Endothelial cell of umbilical vein (primary cell): Measurements from ENCODE around the gene SEC62. TPM values are rescaled to one million over a fixed set of nuclear protein-coding genes. Genes with fewer than 3 reads are reported as not detected.
"Not testable (repeated sequence)": the region's sequence is repeated elsewhere in the genome, so short reads cannot be mapped to it uniquely, and the experiment has no call there.

Source experiments
- BruUV-seq: library from RNA; stranded (reverse); fragments of 400-500 nt; replicated peaks from 2 replicates; lab custom pipeline; 2021; lab: Mats Ljungman, UMichigan
- CTCF ChIA-PET: fragments of 300-600, 350-600 bp; sonication (Branson Sonifier 250); formaldehyde crosslinking; loops from one replicate; lab custom pipeline; 2021; ENCODE audit warnings: antibody characterized with exemption, inconsistent platforms; lab: Charles Lee
- POLR2A ChIA-PET: fragments of 300-600, 350-600 bp; sonication (Branson Sonifier 250); formaldehyde crosslinking; loops from one replicate; lab custom pipeline; 2021; ENCODE audit warnings: antibody characterized with exemption, inconsistent platforms; lab: Charles Lee
- DNase-seq: peaks from one replicate; pipeline ENCODE4 v3.0.0-alpha.2; 2011; ENCODE audit warnings: low read depth, low spot score
- FAIRE-seq: peaks from 2 replicates; lab custom pipeline; 2011; peaks lifted over from hg19 to GRCh38; lab: Jason Lieb, UNC
- H2AFZ ChIP-seq: 2 replicates; pipeline ENCODE4 v1.6.0; 2012; ENCODE audit warnings: low read depth, low read length, control low read depth, inconsistent platforms
- H3K27ac ChIP-seq: 2 replicates; pipeline ENCODE4 v1.5.1; 2011; ENCODE audit warnings: low read depth, mild to moderate bottlenecking, control low read depth, low read length, moderate library complexity; ENCODE audit not compliant: insufficient read depth
- H3K27me3 ChIP-seq, 2 experiments: 2 replicates each; pipeline versions ENCODE4 v1.6.0 to v1.6.1; 2011; ENCODE audit warnings: low read length in 2 of 2, mixed read lengths in 1 of 2; ENCODE audit not compliant: control insufficient read depth in 2 of 2, insufficient read depth in 2 of 2
- H3K36me3 ChIP-seq, 2 experiments: 2 replicates in 1 of 2; 3 replicates in 1 of 2; pipeline ENCODE4 v1.5.1; 2011; ENCODE audit warnings: low read length in 2 of 2, mild to moderate bottlenecking in 1 of 2, moderate library complexity in 1 of 2; ENCODE audit not compliant: control insufficient read depth in 2 of 2, insufficient read depth in 2 of 2; ENCODE audit errors: extremely low read depth in 1 of 2
- H3K4me1 ChIP-seq: 3 replicates; pipeline ENCODE4 v1.5.1; 2011; ENCODE audit warnings: mild to moderate bottlenecking, low read length; ENCODE audit not compliant: control insufficient read depth, insufficient read depth; ENCODE audit errors: extremely low read depth
- H3K4me2 ChIP-seq: 2 replicates; pipeline ENCODE4 v1.6.1; 2011; ENCODE audit warnings: low read length, control low read depth, mixed read lengths; ENCODE audit not compliant: insufficient read depth
- H3K4me3 ChIP-seq, 3 experiments: fragments of 200-600 bp in 1 of 3; sonication (generic), shearing (Covaris generic) in 1 of 3; replicated peaks in 1 of 3; 2 replicates each; pipeline ENCODE4 v1.5.1; 2011 to 2016; ENCODE audit warnings: control low read depth in 3 of 3, low read length in 3 of 3, mild to moderate bottlenecking in 2 of 3, inconsistent platforms in 1 of 3, low read depth in 1 of 3, moderate library complexity in 1 of 3; ENCODE audit not compliant: insufficient read depth in 1 of 3
- H3K79me2 ChIP-seq: 2 replicates; pipeline ENCODE4 v1.6.0; 2012; ENCODE audit warnings: low read length, inconsistent platforms; ENCODE audit not compliant: control insufficient read depth, insufficient read depth
- H3K9ac ChIP-seq: replicated peaks from 2 replicates; pipeline ENCODE3; 2011; ENCODE audit warnings: low read length, control low read depth; ENCODE audit not compliant: insufficient read depth; ENCODE audit errors: extremely low read depth
- H3K9me1 ChIP-seq: replicated peaks from 3 replicates; pipeline ENCODE4 v1.6.0; 2011; ENCODE audit warnings: mild to moderate bottlenecking, low read length; ENCODE audit not compliant: control insufficient read depth, insufficient read depth; ENCODE audit errors: extremely low read depth
- H3K9me3 ChIP-seq: replicated peaks from 2 replicates; pipeline ENCODE4 v1.5.1; 2012; ENCODE audit warnings: low read length, inconsistent platforms; ENCODE audit not compliant: control insufficient read depth, insufficient read depth
- H4K20me1 ChIP-seq: replicated peaks from 2 replicates; pipeline ENCODE3; 2011; ENCODE audit warnings: mild to moderate bottlenecking, low read length; ENCODE audit not compliant: control insufficient read depth, insufficient read depth; ENCODE audit errors: extremely low read depth
- EZH2 ChIP-seq: IDR thresholded peaks from 2 replicates; pipeline ENCODE4 v1.6.1; 2012; ENCODE audit warnings: borderline replicate concordance, low read depth, mild to moderate bottlenecking, moderate library complexity, low read length, inconsistent platforms; ENCODE audit not compliant: severe bottlenecking
- FOS ChIP-seq: IDR thresholded peaks from 2 replicates; pipeline ENCODE4 v1.6.1; 2011; ENCODE audit warnings: mild to moderate bottlenecking, low read length, moderate library complexity, borderline replicate concordance; ENCODE audit not compliant: insufficient read depth
- GATA2 ChIP-seq: IDR thresholded peaks from 2 replicates; pipeline ENCODE4 v1.7.0; 2011; ENCODE audit warnings: low read depth, mild to moderate bottlenecking, moderate library complexity, mixed read lengths, low read length; ENCODE audit not compliant: insufficient read length, insufficient read depth
- JUN ChIP-seq: IDR thresholded peaks from 2 replicates; pipeline ENCODE4 v1.6.1; 2011; ENCODE audit warnings: borderline replicate concordance, low read depth; ENCODE audit not compliant: insufficient read length, insufficient read depth
- POLR2A ChIP-seq: IDR thresholded peaks from 2 replicates; pipeline ENCODE4 v1.6.1; 2012; ENCODE audit warnings: low read depth, mild to moderate bottlenecking, control low read depth, low read length
- POLR2AphosphoS5 ChIP-seq: IDR thresholded peaks from 2 replicates; pipeline ENCODE4 v1.6.1; 2012; ENCODE audit warnings: low read depth, mild to moderate bottlenecking, control low read depth, low read length, moderate library complexity; ENCODE audit not compliant: insufficient read depth
- dilution Hi-C: fragments of 300-500 bp; cut with MboI; formaldehyde crosslinking; loops from one replicate; pipeline ENCODE4 v1.15.0; 2019; ENCODE audit warnings: low sequenced_read_pairs; ENCODE audit not compliant: extremely low pct_ligation_motif_present
- intact Hi-C: fragments of 100-400 bp; cut with micrococcal nuclease; formaldehyde crosslinking; loops from one replicate; pipeline ENCODE4 v1.10.0; 2022
- polyA plus RNA-seq, 4 experiments: library from polyadenylated mRNA; depleted of rRNA in 3 of 4; stranded (reverse) in 3 of 4; unstranded in 1 of 4; fragments of >200 nt; gene quantifications; 2 replicates each; pipeline versions ENCODE4 v1.2.1 to v1.2.3, GENCODE V29; 2011 to 2012; ENCODE audit warnings: missing spikeins in 1 of 4
- total RNA-seq: library from RNA; stranded (reverse); gene quantifications from 2 replicates; pipeline ENCODE4 v1.2.3, GENCODE V29; 2021
- TF ChIP-seq, protein P1 (sequence below), 2 donors: IDR thresholded peaks; 1 replicate in 1 of 2; 2 replicates in 1 of 2; pipeline ENCODE4 v1.5.1; 2011; ENCODE audit warnings: low read length in 2 of 2, mild to moderate bottlenecking in 2 of 2, moderate library complexity in 2 of 2, control low read depth in 1 of 2, inconsistent platforms in 1 of 2, low read depth in 1 of 2; ENCODE audit not compliant: insufficient read depth in 1 of 2; ENCODE audit errors: extremely low read depth in 1 of 2

SEC62 gene
- total and polyA plus RNA-seq, 2 donors (not counting 3 experiments of a cell fraction or from before 2014, with no cell fraction given): 90.7 to 90.8 TPM

GRCh38 chr3:170012683-170013400 is 46.2 kb downstream of the SEC62 start:
- no peak for TF ChIP-seq FOS
- no peak for TF ChIP-seq JUN
- intact Hi-C loops: no loop called here
- no peak overlapping the region for H2AFZ ChIP-seq
- no peaks in the 10 kb centered on the region for H4K20me1 ChIP-seq
- BruUV-seq: no TSS peak
- H3K36me3 ChIP-seq: no peaks in the 10 kb centered on the region
- H3K9me1 ChIP-seq: no peaks in the 10 kb centered on the region
- H3K4me2 ChIP-seq: no peak overlapping the region
- no peaks in the 10 kb centered on the region for H3K4me1 ChIP-seq
- POLR2A ChIA-PET: no interaction called here
- no peaks in the 10 kb centered on the region for H3K9me3 ChIP-seq
- DNase-seq (no peak), FAIRE-seq (no peak)
- H3K4me3 ChIP-seq: no peak overlapping the region
- no peak overlapping the region for H3K9ac ChIP-seq
- H3K79me2 ChIP-seq: no peaks in the 10 kb centered on the region
- dilution Hi-C loops: no loop called here
- H3K27me3 ChIP-seq: peaks cover 2 to 4% of the 10 kb centered on the region in 2 experiments
- no peak overlapping the region for H3K27ac ChIP-seq
- CTCF ChIA-PET: no interaction called here

- H3K9me1 ChIP-seq: no peaks in the 10 kb centered on the region
- no peaks in the 10 kb centered on the region for H3K79me2 ChIP-seq
- H3K36me3 ChIP-seq: no peaks in the 10 kb centered on the region
- H3K4me3 ChIP-seq: no peak overlapping the region
- H2AFZ ChIP-seq: no peak overlapping the region
- ChIA-PET CTCF (no interaction called here), POLR2A (no interaction called here)
- BruUV-seq: no TSS peak
- no peaks in the 10 kb centered on the region for H3K4me1 ChIP-seq
- no peak overlapping the region for H3K9ac ChIP-seq
- DNase-seq: no peak
- no peak overlapping the region for H3K27ac ChIP-seq
- no peaks in the 10 kb centered on the region for H3K9me3 ChIP-seq
- dilution Hi-C loops: no loop called here
- FAIRE-seq: no peak
- H4K20me1 ChIP-seq: no peaks in the 10 kb centered on the region
- no peak overlapping the region for H3K4me2 ChIP-seq
- H3K27me3 ChIP-seq: peaks cover 4 to 9% of the 10 kb centered on the region in 2 experiments
- TF ChIP-seq JUN: no peak
- TF ChIP-seq GATA2: no peak
- TF ChIP-seq EZH2: no peak
- TF ChIP-seq POLR2A: no peak
- TF ChIP-seq, protein P1, sequence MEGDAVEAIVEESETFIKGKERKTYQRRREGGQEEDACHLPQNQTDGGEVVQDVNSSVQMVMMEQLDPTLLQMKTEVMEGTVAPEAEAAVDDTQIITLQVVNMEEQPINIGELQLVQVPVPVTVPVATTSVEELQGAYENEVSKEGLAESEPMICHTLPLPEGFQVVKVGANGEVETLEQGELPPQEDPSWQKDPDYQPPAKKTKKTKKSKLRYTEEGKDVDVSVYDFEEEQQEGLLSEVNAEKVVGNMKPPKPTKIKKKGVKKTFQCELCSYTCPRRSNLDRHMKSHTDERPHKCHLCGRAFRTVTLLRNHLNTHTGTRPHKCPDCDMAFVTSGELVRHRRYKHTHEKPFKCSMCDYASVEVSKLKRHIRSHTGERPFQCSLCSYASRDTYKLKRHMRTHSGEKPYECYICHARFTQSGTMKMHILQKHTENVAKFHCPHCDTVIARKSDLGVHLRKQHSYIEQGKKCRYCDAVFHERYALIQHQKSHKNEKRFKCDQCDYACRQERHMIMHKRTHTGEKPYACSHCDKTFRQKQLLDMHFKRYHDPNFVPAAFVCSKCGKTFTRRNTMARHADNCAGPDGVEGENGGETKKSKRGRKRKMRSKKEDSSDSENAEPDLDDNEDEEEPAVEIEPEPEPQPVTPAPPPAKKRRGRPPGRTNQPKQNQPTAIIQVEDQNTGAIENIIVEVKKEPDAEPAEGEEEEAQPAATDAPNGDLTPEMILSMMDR (IDR thresholded peaks at IDR 0.05; ENCODE audit: extremely low read depth in 1 of 2, insufficient read depth in 1 of 2, low read depth in 1 of 2, low read length in 2 of 2): no peak
- no peak for TF ChIP-seq FOS
- TF ChIP-seq POLR2AphosphoS5: no peak
- intact Hi-C loops: no loop called here
These were observed 49.5 kb downstream of the SEC62 start for GRCh38 chr3:170016057-170016456.

DNA sequence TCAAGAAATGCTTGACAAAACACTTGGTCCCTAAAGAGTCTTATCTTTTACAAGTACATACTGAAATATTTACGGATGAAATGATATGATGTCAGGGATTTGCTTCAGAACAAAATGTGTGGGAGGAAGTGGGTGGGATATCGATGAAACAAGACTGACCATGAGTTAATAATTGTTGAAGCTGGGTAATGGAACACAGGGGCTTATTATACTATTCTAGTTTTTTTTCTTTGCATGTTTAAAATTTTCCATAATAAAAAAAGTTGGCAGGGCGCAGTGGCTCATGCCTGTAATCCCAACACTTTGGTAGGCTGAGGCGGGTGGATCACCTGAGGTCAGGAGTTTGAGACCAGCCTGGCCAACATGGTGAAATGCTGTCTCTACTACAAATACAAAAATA is 52.7 kb downstream of the SEC62 start:
- H3K9me3 ChIP-seq, FAIRE-seq, intact Hi-C loops, H3K9ac ChIP-seq, DNase-seq, H3K4me1 ChIP-seq, dilution Hi-C loops, H3K79me2 ChIP-seq, H4K20me1 ChIP-seq, H3K4me2 ChIP-seq, POLR2A ChIA-PET, H2AFZ ChIP-seq, H3K9me1 ChIP-seq, H3K4me3 ChIP-seq, H3K27ac ChIP-seq, H3K36me3 ChIP-seq, BruUV-seq: not testable (repeated sequence)
- CTCF ChIA-PET: interaction anchor here (0.7 to 2.9 kb wide), 3 partner anchors 35 to 800 kb away, joined by 3 to 18 read pairs (median 5); no protein-coding TSS in a partner anchor
- peaks cover 11 to 13% of the 10 kb centered on the region in 2 experiments for H3K27me3 ChIP-seq
